Renal pelvis (tissue), 4 donors: Measurements from ENCODE around the gene IDH3B. TPM values are rescaled to one million over a fixed set of nuclear protein-coding genes. Genes with fewer than 3 reads are reported as not detected.

Experiments
- DNase-seq: peaks from one replicate; pipeline ENCODE4 v3.0.0-alpha.2; 2013
- polyA plus RNA-seq, 3 donors: library from polyadenylated mRNA; unstranded; fragments of 120-200 nt; gene quantifications; one replicate each; pipeline ENCODE4 v1.2.1, GENCODE V29; 2013; ENCODE audit not compliant: insufficient read length in 3 of 3

The IDH3B gene
- polyA plus RNA-seq, 3 donors = 139 to 141 (median 141) TPM

- DNase-seq = no peak
Observed at GRCh38 chr20:2626853-2627541, 37.0 kb downstream of the IDH3B start.

- no peak for DNase-seq
Observed at GRCh38 chr20:2625062-2625461, 39.0 kb downstream of the IDH3B start.

DNA sequence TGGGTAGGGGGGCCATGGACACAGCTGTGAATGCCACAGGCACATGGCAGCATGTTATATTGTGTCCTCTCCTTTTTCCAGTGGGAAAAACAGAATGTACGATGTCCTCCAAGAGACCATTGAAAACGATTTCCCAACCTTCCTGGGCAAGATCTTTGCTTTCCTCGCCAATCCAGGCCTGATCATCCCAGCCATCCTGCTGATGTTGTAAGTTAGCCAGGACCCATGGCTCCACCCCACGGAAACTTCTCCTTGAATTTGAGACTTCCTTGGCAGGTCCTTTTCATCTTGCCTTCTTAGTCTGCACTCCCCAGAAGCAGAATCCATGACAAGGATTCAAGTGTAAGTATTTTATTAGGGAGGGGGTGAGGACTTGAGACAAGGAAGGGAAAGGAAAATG, 39.8 kb downstream of the IDH3B start:
- no peak for DNase-seq

GRCh38 chr20:2619961-2620595, 43.9 kb downstream of the IDH3B start:
- DNase-seq = no peak

DNA sequence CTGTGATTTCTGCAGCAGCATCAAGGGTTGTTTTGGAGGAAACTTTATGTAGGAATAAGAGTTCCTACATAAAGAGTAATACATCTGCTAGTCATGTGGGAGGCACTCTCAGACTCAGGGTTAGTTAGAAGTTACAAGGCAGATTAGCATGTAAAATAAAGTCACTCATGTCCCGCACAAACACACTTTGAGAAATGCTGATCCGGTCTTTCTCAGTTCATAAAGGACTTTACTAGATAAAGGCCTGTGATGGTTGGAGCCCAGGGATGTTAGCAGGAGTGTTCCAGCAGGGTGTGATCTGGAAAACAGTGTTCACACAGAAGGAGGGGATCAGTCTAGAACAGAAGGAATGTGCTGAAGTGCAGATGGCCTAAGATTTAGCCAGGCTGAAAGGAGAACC, 44.7 kb downstream of the IDH3B start:
- no peak for DNase-seq

- DNase-seq = no peak
Observed at GRCh38 chr20:2618815-2619214, 45.2 kb downstream of the IDH3B start.

DNA sequence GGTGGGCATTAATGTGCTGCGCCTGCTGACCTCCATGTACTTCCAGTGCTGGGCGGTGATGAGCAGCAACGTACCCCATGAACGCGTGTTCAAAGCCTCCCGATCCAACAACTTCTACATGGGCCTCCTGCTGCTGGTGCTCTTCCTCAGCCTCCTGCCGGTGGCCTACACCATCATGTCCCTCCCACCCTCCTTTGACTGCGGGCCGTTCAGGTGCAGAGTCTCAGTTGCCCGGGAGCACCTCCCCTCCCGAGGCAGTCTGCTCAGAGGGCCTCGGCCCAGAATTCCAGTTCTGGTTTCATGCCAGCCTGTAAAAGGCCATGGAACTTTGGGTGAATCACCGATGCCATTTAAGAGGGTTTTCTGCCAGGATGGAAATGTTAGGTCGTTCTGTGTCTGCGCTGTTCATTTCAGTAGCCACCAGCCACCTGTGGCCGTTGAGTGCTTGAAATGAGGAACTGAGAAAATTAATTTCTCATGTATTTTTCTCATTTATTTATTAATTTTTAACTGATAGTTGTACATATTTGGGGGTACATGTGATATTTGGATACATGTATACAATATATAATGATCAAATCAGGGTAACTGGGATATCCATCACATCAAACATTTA, 46.8 kb downstream of the IDH3B start:
- no peak for DNase-seq

- DNase-seq = no peak
Observed at GRCh38 chr20:2616634-2617033, 47.4 kb downstream of the IDH3B start.

DNA sequence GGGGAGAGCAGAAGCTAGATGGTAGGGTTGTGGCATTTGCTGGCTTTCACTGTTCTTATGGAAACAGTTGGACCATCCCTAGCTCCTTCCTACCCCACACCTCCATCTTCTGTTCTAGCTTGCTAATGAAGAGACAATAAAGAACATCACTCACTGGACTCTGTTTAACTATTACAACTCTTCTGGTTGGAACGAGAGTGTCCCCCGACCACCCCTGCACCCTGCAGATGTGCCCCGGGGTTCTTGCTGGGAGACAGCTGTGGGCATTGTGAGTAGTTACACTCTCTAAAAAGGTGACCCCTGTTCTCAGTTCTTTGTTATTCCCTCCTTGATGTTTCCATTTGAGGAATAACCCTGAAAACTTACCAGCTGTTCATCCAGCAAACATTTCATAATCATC, 51.9 kb downstream of the IDH3B start:
- no peak for DNase-seq

- no peak for DNase-seq
Observed at GRCh38 chr20:2610941-2611720, 52.9 kb downstream of the IDH3B start.

GRCh38 chr20:2610326-2610725, 53.7 kb downstream of the IDH3B start:
- no peak for DNase-seq

Other genes starting within 250 kb of the IDH3B start
- 100 to 1,000 TPM; 139 to 183 (median 180) TPM for gene SNRPB, start 193.4 kb downstream of the IDH3B start, polyA plus RNA-seq
- gene ZNF343, start 155.3 kb downstream of the IDH3B start, polyA plus RNA-seq = 10 to 100 TPM; 14.4 to 19.0 (median 17.6) TPM
- gene TMC2, start 127.6 kb downstream of the IDH3B start, polyA plus RNA-seq = under 1 TPM; 0.23 to 0.34 (median 0.31) TPM
- 100 to 1,000 TPM; 255 to 269 (median 258) TPM for gene NOP56, start 11.6 kb downstream of the IDH3B start, polyA plus RNA-seq
- 10 to 100 TPM; 33.5 to 36.8 (median 35.2) TPM for gene EBF4, start 28.6 kb upstream of the IDH3B start, polyA plus RNA-seq
- 100 to 1,000 TPM; 200 to 281 (median 252) TPM for gene CPXM1, start 136.4 kb upstream of the IDH3B start, polyA plus RNA-seq
- not detected for gene C20orf141, start 150.8 kb upstream of the IDH3B start, polyA plus RNA-seq
- gene TMEM239, start 152.1 kb upstream of the IDH3B start, polyA plus RNA-seq = under 1 TPM in 1 of 3 donors, not detected in 2; 0.15 TPM
- 10 to 100 TPM; 74.9 to 85.7 (median 76.3) TPM for gene PCED1A, start 176.4 kb upstream of the IDH3B start, polyA plus RNA-seq
- gene VPS16, start 176.5 kb upstream of the IDH3B start, polyA plus RNA-seq = 10 to 100 TPM; 41.5 to 43.0 (median 42.5) TPM
- gene PTPRA, start 209.3 kb upstream of the IDH3B start, polyA plus RNA-seq = 10 to 100 TPM; 90.2 to 95.8 (median 93.9) TPM